ENCODE measurements around the gene ZNF548.

ZNF548 gene

DNA sequence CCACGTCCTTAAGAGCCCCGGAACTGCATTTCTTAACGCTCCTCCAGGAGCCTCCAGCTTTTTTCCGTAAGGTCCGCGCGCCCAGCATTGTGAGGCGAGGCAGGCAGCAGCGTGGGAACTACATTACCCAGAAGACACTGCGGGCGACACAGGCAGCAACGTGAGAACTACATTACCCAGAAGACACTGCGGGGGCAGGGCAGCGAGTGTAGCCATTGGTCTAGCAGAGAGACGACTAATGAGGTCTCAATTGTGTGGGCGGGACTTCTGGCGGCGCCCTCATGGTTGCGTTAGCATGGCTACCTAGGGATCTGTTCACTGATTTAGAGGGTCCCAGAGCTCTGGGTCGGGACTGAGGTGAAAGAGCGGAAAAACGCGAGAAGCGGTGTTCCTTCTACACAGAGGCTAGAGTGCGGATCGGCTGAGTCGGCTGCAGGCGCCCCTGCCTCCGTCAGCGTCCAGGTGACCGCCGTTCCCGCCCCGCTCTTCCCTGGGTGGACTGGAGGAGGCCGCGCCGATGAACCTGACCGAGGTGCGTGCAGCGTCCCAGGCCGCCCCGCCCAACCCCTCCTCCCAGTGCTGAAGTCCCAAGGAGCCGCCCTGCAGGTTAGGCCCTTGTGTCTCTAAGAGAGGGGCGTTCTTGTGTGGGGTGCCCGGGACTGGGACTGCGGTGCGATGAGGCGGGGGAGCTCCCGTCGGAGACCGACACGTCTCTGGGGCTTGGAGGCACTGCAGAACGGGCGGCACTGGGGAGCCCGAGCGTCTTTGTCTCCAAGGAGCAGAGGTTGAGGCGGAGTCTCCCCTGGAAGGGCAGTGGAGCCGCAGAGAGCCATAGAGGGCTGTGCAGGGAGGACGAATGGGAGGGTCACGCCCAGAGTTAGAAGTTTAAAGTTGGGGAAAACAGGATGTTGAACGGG, 45.7 kb downstream of the ZNF548 start, which contains the start of gene ZNF749:
TSS of gene ZNF749 (plus strand) at position 264 of the 917 bp plus-strand sequence. CDS start at position 518, 254 bp downstream.
- H3K4me3 Mint-ChIP-seq = peak within 1 kb of the TSS; percentile 85
- H3K27ac Mint-ChIP-seq = peak within 1 kb of the TSS; percentile 87
- ATAC-seq = peak; percentile 100
- no peaks in the 10 kb centered on the region for H3K9me3 Mint-ChIP-seq
- peaks cover 25% of the 10 kb centered on the region for H3K36me3 Mint-ChIP-seq
- H3K27me3 Mint-ChIP-seq = no peaks in the 10 kb centered on the region
- H3K4me1 Mint-ChIP-seq = peaks cover 39% of the 10 kb centered on the region

DNA sequence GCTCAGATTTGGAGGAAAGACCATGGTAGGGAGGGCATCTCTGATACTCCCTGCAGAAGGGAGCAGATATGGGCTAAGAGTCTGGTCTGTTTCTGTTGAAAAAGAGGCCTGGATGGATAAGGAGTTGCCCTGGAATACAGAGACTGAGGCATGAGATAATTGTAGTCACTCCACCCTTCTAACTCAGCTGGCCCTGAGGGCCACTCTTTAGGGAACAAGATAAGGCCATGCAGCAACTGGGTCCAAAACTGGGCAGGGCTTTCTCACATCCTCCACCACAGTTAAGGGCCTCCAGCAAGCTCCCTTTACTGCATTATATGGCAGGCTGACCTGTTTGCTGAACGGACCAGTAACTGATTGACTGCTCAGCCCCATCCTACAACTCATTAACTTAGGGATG, 46.8 kb downstream of the ZNF548 start:
- peaks cover 50% of the 10 kb centered on the region for H3K4me1 Mint-ChIP-seq
- H3K27ac Mint-ChIP-seq = peak overlapping the region; percentile 87
- no peak for ATAC-seq
- peaks cover 6% of the 10 kb centered on the region for H3K9me3 Mint-ChIP-seq
- no peaks in the 10 kb centered on the region for H3K27me3 Mint-ChIP-seq
- peak overlapping the region; percentile 85 for H3K4me3 Mint-ChIP-seq
- peaks cover 32% of the 10 kb centered on the region for H3K36me3 Mint-ChIP-seq

DNA sequence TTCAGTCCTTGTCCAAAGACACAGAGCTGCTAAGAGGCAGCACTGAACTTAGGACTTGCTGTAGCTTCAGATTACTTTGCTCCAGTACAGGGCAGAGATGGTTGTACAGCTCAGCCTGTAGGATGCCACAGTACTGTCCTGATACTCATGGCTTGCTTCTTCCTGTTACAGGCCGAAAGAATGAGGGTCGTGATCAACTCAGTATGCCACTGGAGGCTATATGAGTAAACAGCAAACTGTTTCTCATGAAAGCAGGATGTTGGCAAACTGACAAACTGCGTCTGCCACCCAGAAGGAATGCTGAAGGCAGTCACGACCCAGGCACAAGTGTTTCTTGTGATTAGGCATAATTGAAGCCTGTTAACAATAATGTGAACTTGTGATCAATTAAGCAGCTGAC, 48.3 kb downstream of the ZNF548 start:
- no peak overlapping the region for H3K4me3 Mint-ChIP-seq
- H3K9me3 Mint-ChIP-seq = peaks cover 6% of the 10 kb centered on the region
- H3K4me1 Mint-ChIP-seq = peaks cover 56% of the 10 kb centered on the region
- H3K36me3 Mint-ChIP-seq = peaks cover 45% of the 10 kb centered on the region
- H3K27ac Mint-ChIP-seq = no peak overlapping the region
- no peak for ATAC-seq
- no peaks in the 10 kb centered on the region for H3K27me3 Mint-ChIP-seq

DNA sequence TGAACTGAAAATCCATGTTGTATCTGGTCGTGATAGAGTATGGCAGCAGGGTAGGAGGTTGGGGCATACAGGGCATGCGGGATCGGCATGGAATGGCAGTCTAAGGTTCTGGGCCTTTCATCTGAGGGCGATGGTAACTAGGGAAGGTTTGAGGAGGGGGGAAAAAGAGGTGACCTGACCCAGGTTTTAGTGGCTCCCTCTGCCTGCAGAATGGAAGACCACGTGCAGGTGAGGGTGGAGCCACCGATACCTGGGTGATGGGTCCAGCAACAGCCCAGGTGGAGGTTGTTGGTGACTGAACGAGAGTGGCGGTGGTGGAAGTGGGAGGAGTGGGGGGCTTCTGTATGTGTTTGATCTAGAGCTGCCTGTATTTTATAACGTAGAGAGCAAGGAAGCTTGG, 49.3 kb downstream of the ZNF548 start:
- peaks cover 60% of the 10 kb centered on the region for H3K4me1 Mint-ChIP-seq
- H3K27ac Mint-ChIP-seq = no peak overlapping the region
- no peak overlapping the region for H3K4me3 Mint-ChIP-seq
- H3K9me3 Mint-ChIP-seq = peaks cover 6% of the 10 kb centered on the region
- ATAC-seq = no peak
- H3K27me3 Mint-ChIP-seq = no peaks in the 10 kb centered on the region
- H3K36me3 Mint-ChIP-seq = peaks cover 55% of the 10 kb centered on the region

DNA sequence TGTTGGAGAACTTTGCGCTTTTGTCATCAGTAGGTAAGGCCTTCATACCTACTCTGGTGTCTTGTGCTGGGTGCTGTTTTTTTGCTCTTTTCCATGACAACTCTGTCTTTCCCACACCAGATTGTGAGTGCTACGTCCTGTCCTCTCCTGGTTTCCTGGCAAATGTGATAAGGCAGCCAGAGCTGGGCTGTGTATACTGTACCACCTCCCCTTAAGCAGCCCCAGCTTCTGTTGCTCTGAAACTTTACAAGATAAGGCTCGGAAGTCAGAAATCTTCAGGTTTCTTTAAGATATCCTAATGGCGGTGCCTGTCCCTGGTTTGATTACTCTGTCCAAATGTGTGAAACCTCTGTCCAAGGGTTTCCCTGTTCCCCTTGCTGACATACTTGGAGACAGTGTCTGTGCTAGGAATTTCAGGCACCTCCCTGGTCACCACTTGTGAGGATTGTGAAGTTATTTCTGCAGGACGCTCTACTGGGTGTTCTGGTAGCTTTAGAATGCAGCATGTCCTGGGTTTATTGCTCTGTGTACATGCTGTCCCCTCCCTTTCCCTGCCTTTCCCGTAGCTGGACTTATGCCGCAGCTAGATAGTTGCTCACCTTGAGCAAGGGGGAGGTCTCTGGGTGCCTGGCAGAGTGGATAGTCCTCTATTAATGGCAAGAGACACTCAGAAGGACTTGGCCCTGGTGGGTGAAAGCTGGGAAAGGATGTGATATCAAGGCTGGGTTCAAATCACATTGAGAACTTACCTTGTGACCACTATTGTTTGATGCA, 52.5 kb downstream of the ZNF548 start:
- Mint-ChIP-seq H3K4me1 (peaks cover 36% of the 10 kb centered on the region), H3K27ac (no peak overlapping the region), H3K27me3 (no peaks in the 10 kb centered on the region), H3K9me3 (peaks cover 11% of the 10 kb centered on the region), H3K4me3 (no peak overlapping the region), H3K36me3 (peaks cover 79% of the 10 kb centered on the region)
- no peak for ATAC-seq

DNA sequence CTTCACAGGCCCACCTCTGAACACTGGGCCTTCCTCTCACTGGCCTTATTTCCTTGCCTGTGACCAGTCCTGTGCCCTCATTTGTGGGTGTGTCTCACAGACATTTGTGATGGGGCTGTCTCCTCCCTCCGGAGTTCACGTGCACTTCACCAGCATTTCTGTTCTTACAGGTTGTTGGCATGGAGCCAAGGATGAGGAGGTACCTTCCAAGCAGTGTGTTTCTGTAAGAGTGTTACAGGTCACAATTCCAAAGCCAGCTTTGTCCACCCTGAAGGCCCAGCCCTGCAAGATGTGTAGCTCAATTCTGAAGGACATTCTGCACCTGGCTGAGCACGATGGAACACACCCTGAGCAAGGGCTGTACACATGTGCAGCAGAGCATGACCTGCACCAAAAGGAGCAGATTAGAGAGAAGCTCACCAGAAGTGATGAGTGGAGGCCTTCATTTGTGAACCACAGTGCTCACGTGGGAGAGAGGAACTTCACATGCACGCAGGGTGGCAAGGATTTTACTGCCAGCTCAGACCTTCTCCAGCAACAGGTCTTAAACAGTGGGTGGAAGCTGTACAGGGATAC, 53.6 kb downstream of the ZNF548 start:
- H3K9me3 Mint-ChIP-seq = peaks cover 11% of the 10 kb centered on the region
- H3K36me3 Mint-ChIP-seq = peaks cover 79% of the 10 kb centered on the region
- H3K4me1 Mint-ChIP-seq = peaks cover 36% of the 10 kb centered on the region
- peak; percentile 69 for ATAC-seq
- no peaks in the 10 kb centered on the region for H3K27me3 Mint-ChIP-seq
- H3K4me3 Mint-ChIP-seq = no peak overlapping the region
- no peak overlapping the region for H3K27ac Mint-ChIP-seq

DNA sequence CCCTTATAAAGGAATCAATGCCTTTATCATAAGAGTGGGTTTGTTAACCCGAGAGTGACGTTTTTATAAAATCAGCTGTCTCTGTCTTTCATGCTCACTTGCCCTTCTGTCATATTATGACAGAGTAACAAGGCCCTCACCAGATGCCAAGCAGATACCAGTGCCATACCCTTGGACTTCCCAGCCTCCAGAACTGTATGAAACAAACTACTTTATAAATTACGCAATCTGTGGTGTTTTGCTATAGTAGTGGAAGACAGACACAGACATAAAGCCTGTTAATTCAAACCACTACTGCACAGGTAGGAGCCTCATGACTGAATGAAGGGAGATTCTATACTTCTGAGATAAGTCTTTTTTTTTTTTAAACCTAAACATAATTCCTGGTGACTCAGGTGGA, 62.7 kb downstream of the ZNF548 start:
- no peak for ATAC-seq
- H3K4me3 Mint-ChIP-seq = no peak overlapping the region
- peaks cover 65% of the 10 kb centered on the region for H3K36me3 Mint-ChIP-seq
- no peaks in the 10 kb centered on the region for H3K4me1 Mint-ChIP-seq
- H3K27me3 Mint-ChIP-seq = no peaks in the 10 kb centered on the region
- H3K9me3 Mint-ChIP-seq = peaks cover 14% of the 10 kb centered on the region
- H3K27ac Mint-ChIP-seq = no peak overlapping the region
